A549 (cell line): ENCODE results near the gene FREM1.

Experiments used
- CEBPB ChIP-seq, 2 experiments: fragments of >200 bp in 1 of 2; sonication (Bioruptor Twin) in 1 of 2; formaldehyde crosslinking in 1 of 2; IDR thresholded peaks; 2 replicates each; pipeline ENCODE4 v1.6.1; 2012 to 2016
- FOSL2 ChIP-seq, 2 experiments: fragments of 450-650 bp in 1 of 2; fragments of >200 bp in 1 of 2; sonication (Bioruptor Twin) in 1 of 2; formaldehyde crosslinking; IDR thresholded peaks; 2 replicates each; pipeline versions ENCODE4 v1.5.0 to v1.6.1; 2016 to 2020; ENCODE audit warnings: mild to moderate bottlenecking in 1 of 2, moderate library complexity in 1 of 2
- HDAC2 ChIP-seq: fragments of 200-600 bp; sonication (generic); IDR thresholded peaks from 2 replicates; pipeline ENCODE4 v1.6.1; 2016
- RCOR1 ChIP-seq: fragments of 150-350 bp; IDR thresholded peaks from 2 replicates; pipeline ENCODE4 v1.6.1; 2014; ENCODE audit warnings: antibody characterized with exemption, low read length, low read depth
- SMC3 ChIP-seq: fragments of >200 bp; sonication (Bioruptor Twin); formaldehyde crosslinking; IDR thresholded peaks from 3 replicates; pipeline ENCODE4 v1.6.1; 2018; ENCODE audit warnings: inconsistent platforms
- ZFP36 ChIP-seq: fragments of 450-650 bp; IDR thresholded peaks from 2 replicates; pipeline ENCODE4 v1.6.1; 2014; ENCODE audit warnings: borderline replicate concordance; ENCODE audit not compliant: partially characterized antibody
- TF ChIP-seq, protein P1 (sequence below): fragments of >200 bp; sonication (Bioruptor Twin); formaldehyde crosslinking; IDR thresholded peaks from 3 replicates; pipeline ENCODE4 v1.5.1; 2016
- TF ChIP-seq, protein P2 (sequence below): IDR thresholded peaks from 2 replicates; pipeline ENCODE4 v1.6.1; 2012

DNA sequence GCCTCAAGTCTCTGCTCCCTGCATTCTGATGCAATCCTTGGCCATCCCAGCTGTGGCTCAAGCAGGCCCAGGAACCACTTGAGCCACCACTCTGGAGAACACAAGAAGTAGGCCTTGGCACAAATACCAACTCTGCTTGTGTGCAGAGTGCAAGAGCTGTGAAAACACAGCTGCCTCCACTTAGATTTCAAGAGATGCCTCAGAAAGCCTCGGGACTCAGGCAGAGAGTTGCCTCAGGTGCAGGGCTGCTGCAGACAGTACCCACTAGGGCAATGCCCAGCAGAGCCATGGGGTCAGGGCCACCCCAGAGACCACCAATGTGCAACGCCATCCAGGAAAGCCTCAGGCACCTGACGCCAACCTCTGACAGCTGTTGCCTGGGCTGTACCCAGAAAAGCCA lies 82.4 kb downstream of the FREM1 start:
- TF ChIP-seq, protein P1, sequence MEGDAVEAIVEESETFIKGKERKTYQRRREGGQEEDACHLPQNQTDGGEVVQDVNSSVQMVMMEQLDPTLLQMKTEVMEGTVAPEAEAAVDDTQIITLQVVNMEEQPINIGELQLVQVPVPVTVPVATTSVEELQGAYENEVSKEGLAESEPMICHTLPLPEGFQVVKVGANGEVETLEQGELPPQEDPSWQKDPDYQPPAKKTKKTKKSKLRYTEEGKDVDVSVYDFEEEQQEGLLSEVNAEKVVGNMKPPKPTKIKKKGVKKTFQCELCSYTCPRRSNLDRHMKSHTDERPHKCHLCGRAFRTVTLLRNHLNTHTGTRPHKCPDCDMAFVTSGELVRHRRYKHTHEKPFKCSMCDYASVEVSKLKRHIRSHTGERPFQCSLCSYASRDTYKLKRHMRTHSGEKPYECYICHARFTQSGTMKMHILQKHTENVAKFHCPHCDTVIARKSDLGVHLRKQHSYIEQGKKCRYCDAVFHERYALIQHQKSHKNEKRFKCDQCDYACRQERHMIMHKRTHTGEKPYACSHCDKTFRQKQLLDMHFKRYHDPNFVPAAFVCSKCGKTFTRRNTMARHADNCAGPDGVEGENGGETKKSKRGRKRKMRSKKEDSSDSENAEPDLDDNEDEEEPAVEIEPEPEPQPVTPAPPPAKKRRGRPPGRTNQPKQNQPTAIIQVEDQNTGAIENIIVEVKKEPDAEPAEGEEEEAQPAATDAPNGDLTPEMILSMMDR, result no peak
- TF ChIP-seq HDAC2, result no peak
- TF ChIP-seq SMC3, result no peak
- no peak for TF ChIP-seq RCOR1
- TF ChIP-seq FOSL2 (IDR thresholded peaks at IDR 0.05), result no peak
- TF ChIP-seq FOSL2 (CRISPR knock-in tag; IDR thresholded peaks at IDR 0.05), result no peak
- no peak for TF ChIP-seq ZFP36
- TF ChIP-seq, protein P2, sequence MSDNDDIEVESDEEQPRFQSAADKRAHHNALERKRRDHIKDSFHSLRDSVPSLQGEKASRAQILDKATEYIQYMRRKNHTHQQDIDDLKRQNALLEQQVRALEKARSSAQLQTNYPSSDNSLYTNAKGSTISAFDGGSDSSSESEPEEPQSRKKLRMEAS, result no peak
- TF ChIP-seq CEBPB (IDR thresholded peaks at IDR 0.05), result no peak
